ENCODE measurements around the gene AHNAK.

The AHNAK gene

DNA sequence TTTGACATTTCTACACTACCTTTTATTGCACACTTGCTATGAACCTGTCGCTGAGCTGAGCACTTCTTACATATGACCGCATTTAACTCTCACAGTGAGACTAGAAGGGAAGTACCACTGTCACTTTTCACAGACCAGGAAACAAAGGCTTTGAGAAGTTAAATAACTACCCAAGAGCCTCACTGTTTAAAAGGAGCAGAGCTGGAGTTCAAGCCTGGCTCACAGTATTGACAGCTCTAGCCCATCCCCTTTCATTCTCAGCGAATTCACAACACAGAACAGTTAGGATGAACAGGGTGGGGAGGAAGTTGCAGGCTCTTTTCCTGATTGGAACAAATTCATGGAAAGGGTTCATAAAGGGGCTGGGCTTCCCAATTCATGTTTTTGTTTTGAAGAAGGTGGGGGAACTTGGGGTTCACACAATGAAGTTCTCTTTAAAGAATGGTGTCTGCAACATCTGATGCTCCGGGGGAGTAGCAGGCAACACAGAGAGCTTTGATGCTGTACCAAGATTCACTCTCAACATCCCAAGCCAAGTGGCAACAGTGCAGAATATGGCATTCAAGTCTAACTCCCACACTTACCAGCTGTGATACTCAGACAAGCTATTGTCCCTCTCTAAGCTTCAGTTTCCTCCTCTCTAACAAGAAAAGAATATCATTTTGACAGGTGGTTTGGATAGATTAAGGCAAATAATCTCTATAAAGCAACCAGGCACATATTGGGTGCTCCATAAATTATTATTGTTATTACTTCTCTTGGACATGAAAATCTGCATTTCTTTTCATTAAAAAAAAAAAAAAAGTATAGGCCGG, 110.6 kb downstream of the AHNAK start:
- no peak for DNase-seq (ENCODE audit: low read depth in 2 of 2)

DNA sequence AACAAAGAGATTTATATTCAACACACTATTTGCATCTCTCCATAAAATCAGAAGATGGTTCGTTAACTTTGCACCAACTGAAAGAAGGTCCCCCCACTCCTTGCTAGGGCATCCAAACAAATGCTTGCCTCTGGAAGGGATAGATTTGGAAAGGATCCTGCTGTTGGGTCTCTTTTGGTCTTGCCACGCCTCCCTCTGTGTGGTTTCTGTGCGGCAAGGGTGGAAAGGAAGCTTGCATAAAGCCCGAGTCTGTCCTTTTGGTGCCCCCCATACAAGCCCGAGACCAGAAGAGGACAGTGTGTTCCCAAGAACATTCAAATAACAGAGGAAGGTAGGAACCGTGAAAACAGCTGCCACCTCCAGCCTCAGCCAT, 112.7 kb downstream of the AHNAK start:
- no peak for DNase-seq (ENCODE audit: low read depth in 2 of 2)

DNA sequence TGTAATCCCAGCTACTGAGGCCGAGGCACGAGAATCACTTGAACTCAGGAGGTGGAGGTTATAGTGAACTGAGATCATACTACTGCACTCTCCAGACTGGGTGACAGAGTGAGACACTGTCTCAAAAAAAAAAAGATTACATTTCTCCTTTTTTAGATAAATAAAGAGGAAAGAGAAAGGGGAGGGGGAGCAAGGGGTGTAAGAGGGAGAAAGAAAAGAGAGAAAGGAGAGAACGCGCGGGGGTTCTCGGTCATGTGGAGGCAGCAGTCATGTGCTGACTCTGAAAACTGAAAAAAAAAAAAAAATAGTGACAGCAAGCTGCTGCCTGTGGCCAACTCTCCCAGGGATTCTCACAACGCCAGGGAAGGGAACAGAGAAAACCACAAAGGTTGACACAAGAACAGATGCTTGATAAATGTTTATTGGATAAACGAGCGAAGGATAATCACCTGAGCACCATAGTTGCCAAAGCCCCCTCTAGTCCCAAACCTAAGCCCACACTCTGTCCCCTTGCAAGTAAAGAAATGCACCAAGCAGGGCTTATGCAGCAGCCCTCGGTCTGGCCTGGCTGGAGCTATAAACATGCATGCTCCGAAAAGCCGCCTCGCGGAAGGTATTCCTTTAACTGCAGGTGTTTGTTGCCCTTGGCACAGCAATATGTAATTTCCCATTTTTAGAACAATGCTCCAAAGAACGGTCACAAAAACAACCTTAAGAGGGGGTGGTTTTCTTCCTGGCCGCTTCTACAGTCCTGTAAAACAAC, 113.3 kb downstream of the AHNAK start:
- DNase-seq (ENCODE audit: low read depth in 2 of 2): no peak

DNA sequence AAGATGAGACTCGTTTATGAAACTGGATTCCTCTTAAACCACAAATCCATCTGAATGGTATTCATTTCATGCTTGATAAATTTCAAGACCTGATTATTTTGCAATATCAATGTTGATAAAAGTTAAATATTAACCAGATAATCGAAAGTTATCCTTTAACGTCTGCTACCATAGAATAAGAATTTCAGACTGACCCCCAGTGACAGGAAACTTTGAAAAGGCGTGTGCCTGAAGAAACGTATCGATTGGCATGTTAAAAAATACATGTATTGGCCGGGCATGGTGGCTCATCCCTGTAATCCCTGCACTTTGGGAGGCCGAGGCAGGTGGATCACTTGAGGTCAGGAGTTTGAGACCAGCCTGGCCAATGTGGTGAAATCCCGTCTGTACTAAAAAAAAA, 113.9 kb downstream of the AHNAK start:
- no peak for DNase-seq (ENCODE audit: low read depth in 2 of 2)

DNA sequence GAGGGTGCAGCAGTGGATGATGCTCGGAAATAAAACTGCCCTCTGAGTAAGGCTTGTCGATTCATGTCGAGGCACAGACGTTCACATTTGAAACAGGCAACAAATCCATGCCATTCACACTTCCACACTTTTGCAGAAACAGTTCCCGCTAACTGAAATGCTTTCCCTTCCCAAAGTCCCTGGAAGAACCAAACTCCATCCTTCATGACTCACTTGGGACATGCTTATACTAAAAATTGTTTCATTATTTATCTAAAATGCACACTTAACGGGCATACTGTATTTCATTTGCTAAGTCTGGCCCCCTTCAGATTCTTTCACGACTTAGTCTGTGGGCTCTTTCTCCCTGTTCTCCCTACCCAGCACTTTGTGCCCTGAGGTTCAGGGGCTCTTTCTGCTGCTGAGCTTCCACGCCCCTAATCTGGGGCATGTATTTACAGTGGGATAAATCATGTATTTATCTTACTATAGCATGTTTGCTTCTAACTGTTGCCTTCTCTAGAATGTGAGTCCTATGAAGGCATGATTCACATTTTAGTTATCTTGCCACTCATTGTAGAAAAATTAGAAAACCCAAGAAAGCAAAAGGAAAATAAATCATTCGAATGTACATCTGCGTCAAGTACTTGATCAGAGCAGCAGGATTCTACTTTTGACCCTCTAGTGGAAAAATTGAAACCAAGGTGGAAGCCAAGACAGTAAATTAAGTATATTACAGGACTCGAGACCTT, 115.3 kb downstream of the AHNAK start:
- no peak for DNase-seq (ENCODE audit: low read depth in 2 of 2)

DNA sequence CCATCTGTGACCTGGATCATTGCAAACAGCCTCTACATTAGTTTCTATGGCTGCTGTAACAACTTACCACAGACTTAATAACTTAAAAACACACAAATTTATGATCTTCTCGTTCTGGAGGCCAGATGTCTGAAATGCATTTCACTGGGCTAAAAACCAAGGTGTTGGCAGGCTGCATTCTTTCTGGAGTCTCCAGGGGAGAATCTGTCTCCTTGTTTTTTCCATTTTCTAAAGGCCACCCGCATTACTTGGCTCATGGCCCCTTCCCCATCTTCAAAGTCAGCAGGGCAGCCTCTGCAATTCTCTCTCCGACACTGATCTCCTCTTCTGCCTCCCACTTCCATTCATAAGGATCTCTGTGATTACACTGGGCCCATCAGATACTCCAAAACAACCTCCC, 116.2 kb downstream of the AHNAK start:
- DNase-seq (ENCODE audit: low read depth in 2 of 2): no peak

DNA sequence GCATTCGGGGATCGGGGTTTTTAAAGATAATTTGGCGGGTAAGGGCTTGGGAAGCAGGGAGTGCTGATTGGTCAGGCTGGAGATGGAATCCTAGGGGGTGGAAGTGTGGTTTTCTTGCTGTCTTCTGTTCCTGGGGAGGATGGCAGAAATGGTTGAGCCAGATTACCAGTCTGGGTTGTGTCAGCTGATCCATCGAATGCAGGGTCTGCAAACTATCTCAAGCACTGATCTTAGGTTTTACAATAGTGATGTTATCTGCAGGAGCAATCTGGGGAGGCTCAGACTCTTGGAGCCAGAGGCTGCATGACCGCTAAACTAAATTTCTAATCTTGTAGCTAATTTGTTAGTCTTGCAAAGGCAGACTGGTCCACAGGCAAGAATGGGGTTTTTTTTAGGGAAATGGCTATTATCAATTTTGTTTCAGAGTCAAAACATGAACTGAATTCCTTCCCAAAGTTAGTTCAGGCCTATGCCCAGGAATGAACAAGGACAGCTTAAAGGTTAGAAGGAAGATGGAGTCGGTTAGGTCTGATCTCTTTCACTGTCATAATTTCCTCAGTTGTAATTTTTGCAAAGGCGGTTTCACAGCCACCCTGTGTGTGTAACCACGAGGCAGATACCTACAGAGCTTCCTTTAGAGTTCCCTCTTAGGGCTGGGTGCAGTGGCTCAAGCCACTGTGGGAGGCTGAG, 117.6 kb downstream of the AHNAK start:
- DNase-seq (ENCODE audit: low read depth in 2 of 2): no peak

DNA sequence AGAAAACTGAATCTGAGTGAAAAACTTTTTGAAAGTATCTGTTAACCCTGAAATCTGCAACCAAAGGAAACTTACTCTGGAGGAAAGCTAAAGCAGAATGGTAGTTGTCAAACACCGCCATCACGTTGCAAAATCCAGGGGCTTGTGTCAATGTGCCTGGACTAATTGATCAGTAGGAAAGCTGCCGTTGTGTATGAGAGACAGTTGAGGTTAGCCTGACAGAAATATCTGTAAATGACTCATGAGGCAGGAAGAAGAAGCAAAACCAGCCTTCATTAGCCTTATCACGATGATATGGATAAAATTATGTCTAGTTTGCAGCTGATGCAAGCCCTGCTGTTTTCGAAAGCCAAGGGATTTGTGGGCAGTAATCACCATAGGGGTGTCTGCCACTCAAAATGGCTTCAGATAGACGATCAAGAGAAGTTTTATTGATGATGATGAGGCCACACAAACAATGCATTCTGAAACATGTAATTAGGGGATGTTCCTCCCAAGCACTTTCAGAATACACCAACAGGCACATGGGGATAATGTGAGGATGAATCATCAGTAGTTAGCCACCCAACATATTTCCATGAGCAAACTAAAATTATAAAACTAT, 118.9 kb downstream of the AHNAK start:
- DNase-seq (ENCODE audit: low read depth in 2 of 2): no peak

DNA sequence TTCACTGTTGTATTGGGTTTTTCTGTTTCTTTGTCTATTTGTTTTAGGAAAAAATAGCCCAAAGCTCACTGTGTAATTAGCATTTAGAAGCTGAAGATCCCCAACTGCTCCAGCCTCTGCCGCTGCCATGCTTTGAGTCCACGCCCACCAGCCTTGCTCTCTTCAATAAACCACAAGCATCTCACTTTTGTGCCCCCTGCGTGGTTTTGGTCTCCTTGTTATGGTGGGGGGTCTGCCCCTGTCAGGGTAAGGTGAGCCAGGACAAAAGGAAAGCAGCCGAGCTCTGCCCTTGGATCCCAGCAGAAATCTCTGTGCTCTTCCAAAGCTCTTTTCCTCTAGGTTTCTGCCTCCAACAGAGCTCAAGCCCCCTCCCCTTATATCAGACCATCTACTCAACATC, 123.6 kb downstream of the AHNAK start:
- no peak for DNase-seq (ENCODE audit: low read depth in 2 of 2)

DNA sequence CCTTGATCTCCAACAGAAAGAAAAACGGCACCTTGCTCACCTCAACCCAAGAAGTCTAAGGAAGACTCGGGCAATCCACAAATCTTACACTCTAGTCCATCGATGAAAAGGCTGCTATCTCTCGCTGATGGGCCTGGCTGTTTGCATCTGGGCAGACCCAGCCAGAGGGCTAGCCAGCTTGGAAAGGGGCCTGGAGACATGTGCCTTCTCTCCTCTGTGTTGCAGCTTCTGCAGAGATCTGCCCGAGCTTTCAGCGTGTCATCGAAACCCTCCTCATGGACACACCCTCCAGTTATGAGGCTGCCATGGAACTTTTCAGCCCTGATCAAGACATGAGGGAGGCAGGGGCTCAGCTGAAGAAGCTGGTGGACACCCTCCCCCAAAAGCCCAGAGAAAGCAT, 124.6 kb downstream of the AHNAK start:
- DNase-seq (ENCODE audit: low read depth in 2 of 2): no peak

DNA sequence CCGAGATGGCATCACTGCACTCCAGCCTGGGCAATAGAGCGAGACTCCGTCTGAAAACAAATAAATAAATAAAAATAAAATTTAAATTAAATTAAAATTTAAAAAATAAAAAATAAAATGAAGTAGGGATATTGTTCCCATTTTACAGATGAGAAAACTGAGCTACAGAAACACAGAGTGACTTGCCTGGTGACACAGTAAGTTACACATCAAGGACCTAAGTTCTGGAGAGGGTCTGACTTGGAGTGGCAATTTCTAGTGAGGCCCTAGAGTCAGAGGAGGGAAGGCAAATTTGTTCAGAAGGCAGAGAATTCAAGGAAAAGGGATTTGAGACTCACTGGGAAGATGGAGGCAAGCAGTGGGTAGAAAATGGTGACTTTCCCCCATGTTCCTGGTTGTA, 125.7 kb downstream of the AHNAK start:
- no peak for DNase-seq (ENCODE audit: low read depth in 2 of 2)

DNA sequence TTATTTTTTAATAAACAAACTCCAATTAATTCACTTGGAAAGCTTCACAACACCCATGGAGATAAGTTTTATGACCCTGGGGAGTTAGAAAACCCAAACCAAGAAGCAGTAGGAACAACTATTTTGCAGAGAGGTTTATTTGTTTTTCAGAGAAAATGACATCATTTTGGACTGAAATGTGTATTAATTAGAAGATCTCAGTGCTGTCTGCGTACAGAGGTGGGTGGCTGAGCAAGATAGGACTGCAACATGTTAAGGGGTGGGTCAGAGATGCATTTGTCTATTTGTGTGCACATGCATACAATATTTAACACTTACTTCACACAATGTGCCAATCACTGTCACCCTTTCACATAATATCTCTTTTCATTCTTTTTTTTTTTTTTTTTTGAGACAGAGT, 126.7 kb downstream of the AHNAK start:
- no peak for DNase-seq (ENCODE audit: low read depth in 2 of 2)

DNA sequence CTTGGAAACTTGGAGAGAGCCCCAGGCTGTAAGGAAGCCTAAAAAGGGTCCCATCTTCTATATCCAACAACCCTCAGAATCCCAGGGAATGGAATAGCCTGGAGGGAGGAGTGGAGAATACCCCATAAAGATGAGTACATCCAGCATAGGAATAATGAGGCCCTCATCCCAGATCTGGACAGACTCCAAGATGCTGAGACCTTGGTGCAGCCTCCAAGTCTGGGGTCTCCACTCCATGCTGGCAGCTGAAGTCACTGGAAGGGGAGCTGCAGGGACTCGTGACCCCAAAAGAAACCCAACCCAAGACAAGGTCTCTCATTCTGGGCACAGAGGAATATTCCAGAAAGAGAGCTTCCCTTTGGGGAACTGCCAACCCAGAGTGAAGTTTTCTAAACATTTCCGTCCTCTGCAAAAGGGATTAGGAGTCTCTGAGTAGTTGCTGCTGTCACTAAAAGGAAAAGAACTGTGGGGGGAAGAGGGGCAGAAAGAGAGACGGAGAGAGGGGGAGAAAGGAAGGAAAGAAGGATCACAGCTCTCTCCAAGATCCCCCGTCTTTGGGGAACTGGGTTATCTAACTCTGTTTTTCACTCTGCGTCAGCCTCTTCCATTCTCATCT, 127.2 kb downstream of the AHNAK start:
- DNase-seq (ENCODE audit: low read depth in 2 of 2): no peak

DNA sequence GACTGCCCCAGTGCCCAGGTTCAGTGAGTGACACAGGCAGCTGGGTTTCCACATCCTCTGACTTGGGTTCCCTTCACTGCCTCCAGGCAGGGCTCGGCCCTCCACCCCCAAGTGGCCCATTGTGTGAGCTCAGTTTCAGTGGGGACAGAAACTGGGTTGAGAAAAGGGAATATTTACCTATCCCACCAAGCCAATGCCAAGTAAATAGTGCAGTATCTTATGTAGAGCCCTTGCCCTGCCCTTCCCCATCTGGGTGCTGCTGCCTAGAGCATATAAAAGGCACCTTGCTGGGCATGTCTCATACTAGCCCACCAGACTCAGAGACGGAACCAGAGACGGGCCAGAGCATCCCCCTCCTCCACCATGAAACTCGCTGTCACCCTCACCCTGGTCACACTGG, 127.9 kb downstream of the AHNAK start, which contains the start of gene SCGB1A1:
SCGB1A1 (plus strand) TSS at position 301 of the 400 bp plus-strand sequence; CDS start at position 364, 63 bp downstream.
- DNase-seq (ENCODE audit: low read depth in 2 of 2): no peak

DNA sequence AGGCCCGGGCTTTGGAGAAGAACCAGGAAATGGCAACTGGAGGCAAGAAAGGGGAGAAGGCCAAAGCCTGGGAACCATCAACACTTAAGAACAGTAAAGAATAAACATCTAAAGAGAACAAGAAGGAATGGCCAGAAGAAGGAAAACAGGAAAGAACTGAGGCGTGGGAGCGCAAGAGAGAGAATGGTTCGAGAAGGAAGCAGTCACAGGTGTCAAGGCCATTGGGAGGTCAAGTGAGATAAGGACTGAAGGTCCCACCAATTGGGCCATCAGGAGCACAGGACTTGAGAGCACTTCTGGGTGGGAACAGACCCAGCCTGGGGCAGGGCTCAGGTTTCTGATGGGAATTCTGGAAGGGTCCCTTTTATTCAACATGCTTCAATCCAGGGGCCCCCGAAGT, 128.5 kb downstream of the AHNAK start:
- no peak for DNase-seq (ENCODE audit: low read depth in 2 of 2)

DNA sequence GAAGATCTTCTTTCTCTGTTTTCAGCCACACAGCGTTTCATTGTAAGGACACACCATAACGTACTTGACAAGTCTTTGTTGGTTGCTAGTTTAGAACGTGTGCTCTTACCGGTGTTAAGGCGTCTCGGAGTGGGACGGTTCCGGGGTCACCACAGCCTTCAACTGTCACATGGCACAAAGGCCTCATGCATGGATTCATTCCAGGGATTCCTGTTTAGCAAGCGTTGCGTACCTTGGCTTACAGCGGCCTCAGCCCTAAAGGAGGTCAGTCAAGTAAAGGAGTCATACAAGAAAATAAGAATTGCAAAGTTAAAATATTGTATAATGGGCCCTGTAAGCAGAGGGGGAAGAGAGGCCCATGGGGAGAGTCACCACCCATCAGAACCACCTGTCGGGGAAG, 130.0 kb downstream of the AHNAK start:
- DNase-seq (ENCODE audit: low read depth in 2 of 2): no peak

DNA sequence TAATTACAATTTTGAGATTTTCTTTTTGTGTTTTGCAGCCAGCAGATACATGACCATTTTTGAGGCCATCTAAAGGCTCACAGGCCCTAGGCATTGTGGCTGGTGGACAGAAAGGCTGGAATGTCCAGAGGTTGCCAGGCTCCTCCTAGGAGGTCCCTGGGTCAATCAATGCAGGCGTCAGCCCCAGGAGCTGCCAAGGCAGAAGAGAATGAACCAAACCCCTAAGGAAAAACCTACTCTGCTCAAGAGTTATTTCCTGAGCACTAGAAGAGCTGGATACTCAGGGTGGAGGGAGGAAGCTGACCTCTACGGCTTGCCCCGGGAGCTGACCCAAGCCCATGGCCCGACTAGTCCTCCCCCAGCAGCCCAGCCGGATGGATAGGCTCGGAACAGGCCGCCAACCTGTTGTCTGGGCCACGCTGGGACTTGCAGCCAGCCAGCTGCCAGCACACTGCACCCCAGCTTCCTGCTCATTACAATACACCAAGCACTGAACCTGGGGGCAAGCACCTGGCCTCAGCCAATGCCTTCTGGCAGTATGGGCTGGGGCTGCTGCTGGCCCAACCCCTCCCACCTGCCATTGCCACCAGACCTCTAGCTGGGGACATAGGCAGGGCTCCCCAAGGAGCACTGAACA, 133.4 kb downstream of the AHNAK start:
- DNase-seq (ENCODE audit: low read depth in 2 of 2): no peak

DNA sequence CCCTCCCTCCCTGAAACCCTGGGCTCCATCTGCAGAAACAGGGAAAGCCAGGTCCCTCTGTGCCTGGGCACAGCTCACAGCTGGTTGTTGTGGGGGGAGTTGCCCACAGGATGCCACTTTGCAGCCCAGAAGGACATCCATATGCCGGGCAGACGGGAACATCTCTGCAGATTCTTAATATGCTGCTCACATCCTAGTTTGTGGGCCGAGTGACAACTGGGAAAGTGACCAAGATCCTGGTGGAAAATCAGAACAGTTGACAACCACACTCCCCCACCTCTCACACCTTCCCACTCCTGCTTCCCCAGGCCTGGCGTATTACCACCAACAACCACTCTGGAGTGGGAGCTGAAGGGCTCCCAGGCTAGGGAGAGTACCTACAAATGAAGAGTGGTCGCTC, 135.1 kb downstream of the AHNAK start:
- DNase-seq (ENCODE audit: low read depth in 2 of 2): no peak

DNA sequence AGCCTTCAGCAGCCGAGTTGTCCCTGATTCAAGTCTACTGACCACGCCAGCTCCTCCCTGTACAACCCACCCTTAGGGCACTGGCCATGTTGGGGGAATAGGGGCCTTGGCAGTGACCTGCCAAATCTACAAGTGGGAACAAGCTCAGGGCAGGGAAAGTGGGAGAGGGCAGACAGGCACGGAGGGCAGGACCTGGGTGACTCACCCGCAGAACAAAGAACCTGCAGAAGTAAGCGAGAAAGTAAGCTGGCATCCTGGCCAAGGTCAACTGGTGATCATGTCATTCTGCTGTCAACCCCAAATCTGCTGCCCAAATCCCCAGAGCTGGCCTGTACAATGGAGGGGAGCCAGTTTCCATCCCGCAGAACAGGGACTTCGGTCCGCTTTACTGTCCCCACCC, 135.6 kb downstream of the AHNAK start:
- no peak for DNase-seq (ENCODE audit: low read depth in 2 of 2)

DNA sequence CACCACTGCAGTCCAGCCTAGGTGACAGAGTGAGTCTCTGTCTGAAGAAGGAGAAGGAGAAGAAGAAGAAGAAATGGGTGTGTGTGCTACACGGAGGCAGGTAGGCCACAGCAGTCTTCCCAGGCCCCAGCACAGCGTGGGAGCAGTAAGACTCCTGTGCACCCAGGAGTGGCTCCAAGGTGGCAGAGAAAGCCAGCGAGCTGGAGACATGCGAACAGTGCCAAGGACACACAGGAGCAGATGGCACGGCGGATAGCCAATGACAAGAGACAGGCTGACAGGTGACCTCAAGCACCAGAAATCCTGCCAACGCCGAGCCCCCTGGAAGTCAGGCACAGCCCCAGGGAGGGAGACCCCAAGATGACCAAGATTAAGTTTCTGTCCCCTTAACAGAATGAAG, 136.8 kb downstream of the AHNAK start:
- no peak for DNase-seq (ENCODE audit: low read depth in 2 of 2)

DNA sequence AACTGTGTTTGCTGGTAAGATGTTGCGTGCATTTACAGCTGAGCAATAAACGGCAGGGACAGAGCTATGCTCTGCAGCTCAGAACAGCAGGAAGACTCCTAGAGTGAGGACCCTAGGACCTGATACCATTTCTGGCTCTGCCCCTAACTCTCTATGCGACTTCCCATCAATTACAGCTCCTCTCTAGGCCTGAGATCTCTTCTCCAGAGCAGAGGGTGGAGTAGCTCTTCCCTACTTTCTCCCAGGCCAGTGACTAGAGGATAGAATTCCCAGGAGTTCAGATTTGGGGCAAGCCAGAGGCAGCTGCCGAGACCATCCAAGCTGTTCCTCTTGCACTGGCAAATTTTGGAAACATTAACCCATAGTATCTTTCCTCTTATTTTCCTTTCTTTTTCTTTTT, 140.6 kb downstream of the AHNAK start:
- no peak for DNase-seq (ENCODE audit: low read depth in 2 of 2)
